ENCODE measurements around the gene FBXW7.

DNA sequence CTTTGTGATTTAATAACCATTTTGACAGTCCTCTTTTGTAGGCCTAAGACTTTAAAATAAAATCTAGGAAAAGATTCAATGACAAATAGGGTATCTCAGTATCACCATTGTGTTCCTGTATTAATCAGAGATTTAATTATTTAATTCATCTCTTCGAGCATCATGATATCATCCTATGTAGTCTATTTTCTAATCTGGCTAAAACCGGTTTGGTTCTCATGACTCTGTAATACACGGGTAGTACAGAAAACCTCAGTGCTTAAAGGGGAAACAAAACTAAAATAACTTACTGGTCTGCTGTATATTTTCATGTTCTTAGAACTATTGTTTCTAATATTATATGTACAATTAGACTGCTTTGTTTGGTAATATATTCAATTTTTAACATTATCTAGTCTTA is 23.7 kb upstream of the FBXW7 start:
- TF ChIP-seq, protein P1, sequence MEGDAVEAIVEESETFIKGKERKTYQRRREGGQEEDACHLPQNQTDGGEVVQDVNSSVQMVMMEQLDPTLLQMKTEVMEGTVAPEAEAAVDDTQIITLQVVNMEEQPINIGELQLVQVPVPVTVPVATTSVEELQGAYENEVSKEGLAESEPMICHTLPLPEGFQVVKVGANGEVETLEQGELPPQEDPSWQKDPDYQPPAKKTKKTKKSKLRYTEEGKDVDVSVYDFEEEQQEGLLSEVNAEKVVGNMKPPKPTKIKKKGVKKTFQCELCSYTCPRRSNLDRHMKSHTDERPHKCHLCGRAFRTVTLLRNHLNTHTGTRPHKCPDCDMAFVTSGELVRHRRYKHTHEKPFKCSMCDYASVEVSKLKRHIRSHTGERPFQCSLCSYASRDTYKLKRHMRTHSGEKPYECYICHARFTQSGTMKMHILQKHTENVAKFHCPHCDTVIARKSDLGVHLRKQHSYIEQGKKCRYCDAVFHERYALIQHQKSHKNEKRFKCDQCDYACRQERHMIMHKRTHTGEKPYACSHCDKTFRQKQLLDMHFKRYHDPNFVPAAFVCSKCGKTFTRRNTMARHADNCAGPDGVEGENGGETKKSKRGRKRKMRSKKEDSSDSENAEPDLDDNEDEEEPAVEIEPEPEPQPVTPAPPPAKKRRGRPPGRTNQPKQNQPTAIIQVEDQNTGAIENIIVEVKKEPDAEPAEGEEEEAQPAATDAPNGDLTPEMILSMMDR (IDR thresholded peaks at IDR 0.05): no peak
- TF ChIP-seq POLR2A (IDR thresholded peaks at IDR 0.05): no peak

Data from sigmoid colon (tissue), 3 donors.